Stimulated activated naive CD4-positive, alpha-beta T cell treated with Interleukin-2 at 50 U/mL for 16 hours (primary cell): ENCODE data around the gene ANKRD11.

Experiments
- DNase-seq: peaks from one replicate; lab custom pipeline; 2025; lab: John Stamatoyannopoulos, UW

The ANKRD11 gene

DNA sequence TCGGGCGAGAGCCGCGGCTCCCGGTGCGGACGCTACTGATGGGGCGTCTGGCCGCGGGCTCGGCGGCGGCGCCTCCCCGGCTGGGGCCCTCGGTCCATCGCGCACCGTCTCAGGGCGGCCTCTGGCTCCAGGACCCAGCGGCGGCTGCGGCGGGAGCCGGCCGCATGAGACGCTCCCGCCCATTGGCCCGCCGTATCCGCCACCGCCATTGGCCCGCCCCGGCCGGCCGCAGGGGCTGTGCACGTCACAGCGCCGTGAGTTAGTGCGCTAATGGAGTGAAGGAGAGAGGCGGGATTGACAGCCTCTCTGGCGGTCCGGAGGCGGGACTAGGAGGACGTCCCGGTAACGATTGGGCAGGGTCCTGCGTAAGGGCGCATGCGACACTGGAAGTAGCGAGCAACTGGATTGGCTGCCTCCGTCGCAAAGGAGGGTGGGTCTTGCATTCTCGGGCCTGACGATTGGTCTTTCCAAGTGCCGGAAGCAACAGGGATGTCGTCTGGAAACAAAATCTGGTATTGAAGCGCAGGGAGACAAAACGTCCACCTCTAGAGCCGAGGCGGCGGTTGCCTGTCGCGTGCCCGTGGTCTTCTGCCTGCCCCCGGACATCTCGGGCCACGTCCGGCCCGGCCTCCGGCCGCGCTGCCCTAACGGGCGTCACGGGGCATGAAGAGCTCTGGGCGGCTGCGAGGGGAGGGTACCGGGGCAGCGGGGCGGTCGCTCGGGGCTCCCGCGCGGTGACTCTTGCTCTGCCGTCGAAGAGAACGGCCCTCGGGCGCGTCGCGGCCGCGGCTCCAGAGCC, at the start of gene ANKRD11:
Gene ANKRD11, minus strand, starts transcription at position 123 of the 799 bp plus-strand sequence. CDS start 173,542 bp downstream, outside the sequence.
- peak; percentile 99 for DNase-seq

DNA sequence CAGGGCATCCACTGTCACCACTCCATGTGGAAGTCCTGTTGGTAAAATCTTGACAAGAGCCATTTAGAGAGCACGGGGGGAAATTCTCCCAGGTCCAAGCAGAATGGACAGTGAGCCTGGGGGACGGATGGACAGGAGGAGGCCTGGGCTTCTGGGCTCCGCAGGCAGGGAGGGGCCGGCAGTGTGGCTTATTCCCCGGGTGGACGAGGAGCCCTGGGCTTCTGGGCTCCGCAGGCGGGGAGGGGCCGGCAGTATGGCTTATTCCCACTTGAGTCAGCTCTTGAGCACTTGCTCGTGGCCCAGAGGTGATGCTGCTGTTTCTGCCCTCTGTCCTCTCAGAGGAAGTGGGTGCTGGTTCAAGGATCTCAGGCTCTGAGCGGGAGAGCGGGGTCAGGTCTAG, 47.9 kb upstream of the ANKRD11 start:
- no peak for DNase-seq

DNA sequence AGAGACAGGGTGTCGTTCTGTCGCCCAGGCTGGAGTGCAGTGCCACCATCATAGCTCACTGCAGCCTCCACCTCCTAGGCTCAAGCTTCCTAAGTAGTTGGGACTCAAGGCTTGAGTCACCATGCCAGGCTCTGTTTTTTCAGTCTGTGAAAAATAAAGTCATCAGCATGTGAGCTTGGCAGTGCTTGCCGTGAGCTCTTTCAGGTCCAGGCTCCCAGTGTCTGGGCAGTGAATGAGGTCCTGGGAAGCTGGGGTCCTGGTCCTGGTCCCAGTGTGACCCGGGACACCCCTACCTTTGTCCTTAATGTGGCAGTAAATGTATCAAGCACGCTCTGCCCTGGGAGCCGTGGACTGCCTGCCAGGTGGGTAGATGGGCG, 47.2 kb upstream of the ANKRD11 start:
- DNase-seq, result no peak

GRCh38 chr16:89536886-89537548, 46.7 kb upstream of the ANKRD11 start:
- no peak for DNase-seq

DNA sequence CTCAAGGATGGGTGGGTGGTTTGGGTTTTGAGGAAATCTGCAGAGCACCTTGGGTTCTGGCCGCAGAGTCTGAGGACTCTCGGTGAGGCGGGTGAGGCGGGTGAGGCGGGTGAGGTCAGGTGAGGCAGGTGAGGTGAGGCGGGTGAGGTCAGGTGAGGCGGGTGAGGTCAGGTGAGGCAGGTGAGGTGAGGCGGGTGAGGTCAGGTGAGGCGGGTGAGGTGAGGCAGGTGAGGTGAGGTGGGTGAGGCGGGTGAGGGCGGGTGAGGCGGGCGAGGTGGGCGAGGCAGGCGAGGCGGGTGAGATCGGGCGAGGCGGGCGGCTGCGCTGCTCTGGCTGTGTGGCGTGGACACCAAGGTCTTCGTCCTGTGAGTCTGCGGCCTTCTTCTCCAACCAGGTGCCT, 46.0 kb upstream of the ANKRD11 start:
- no peak for DNase-seq

GRCh38 chr16:89534252-89534756, 43.9 kb upstream of the ANKRD11 start:
- DNase-seq, result no peak

DNA sequence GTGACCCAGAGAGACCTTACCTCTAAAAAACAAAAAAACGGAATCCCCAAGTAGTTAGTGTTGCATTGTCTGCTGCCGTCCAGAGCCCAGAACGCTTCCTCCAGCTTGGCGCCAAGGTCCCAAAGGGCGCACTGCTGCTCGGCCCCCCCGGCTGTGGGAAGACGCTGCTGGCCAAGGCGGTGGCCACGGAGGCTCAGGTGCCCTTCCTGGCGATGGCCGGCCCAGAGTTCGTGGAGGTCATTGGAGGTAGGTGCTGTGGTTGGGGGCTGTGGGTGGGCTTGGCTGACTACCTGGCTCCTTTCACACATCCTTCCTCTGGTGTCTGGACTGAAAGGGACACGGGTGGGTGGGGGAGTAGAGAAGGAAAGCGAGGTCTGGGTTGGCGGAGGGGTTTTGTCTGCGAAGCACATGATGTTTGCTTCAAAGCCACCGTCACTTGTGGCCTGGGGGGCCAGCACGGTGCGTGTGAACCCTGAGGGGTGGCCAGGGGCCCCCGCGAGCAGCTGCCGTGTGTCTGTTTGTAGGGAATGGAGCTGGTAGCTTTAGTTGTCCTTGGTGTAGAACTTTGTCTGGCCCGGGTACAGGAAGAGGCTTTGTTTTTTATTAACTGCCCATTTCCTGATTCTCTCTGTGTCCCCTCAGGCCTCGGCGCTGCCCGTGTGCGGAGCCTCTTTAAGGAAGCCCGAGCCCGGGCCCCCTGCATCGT, 41.6 kb upstream of the ANKRD11 start:
- no peak for DNase-seq

GRCh38 chr16:89530401-89531381, 40.3 kb upstream of the ANKRD11 start:
- DNase-seq, result no peak

DNA sequence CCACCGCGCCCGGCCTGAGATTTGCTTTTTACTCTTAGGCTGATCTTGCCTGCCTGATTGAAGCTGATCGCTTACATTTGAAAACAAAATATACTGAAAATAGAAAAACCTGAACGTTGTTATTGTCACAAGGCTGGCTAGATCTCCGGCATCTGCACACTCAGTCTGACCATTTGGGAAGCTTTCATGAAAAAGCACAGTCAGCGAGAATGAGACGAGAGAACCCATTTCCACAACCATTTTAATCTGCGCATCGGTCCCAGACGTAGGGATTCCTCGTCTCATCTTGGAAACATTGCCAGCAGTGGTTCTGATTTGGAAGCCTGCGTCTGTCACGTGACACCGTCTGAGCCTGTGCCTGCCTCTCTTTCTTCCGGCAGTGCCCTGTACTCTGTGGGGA, 38.7 kb upstream of the ANKRD11 start:
- DNase-seq, result no peak

DNA sequence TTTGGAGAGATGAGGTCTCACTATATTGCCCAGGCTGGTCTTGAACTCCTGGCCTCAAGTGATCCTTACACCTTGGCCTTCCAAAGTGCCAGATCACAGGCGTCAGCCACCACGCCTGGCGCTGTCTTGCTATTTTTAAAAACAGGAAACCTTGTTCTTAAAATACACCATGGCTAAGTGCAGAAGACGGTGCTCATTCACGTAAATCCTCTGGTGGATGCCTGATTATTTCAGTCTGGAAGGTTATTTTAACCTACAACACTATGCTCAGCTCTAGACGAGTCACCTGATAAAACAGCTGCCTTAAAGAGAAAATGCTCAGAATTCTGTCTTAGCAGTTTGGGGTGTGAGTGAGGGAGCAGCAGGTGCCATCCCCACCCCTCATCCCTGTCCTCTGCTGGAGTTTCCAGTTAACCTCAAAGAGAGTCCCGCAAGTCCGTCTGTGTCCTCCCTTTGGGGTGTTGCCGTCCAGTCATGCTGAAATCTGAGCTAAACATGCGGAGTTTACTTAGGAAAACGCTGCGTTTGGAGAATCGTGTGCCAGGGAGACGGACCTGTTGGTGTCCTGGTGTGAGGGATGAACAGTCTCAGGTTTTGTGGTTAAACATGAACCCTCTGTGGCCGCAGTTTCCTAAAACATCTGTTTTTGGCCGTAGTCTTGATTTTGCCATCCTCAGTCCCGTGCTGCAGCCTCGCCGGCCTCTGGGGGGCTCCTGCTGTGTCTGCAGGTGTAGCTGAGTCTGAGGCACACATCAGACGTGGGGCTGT, 35.0 kb upstream of the ANKRD11 start:
- no peak for DNase-seq

- DNase-seq, result no peak
Observed at GRCh38 chr16:89523680-89524344, 33.5 kb upstream of the ANKRD11 start.

DNA sequence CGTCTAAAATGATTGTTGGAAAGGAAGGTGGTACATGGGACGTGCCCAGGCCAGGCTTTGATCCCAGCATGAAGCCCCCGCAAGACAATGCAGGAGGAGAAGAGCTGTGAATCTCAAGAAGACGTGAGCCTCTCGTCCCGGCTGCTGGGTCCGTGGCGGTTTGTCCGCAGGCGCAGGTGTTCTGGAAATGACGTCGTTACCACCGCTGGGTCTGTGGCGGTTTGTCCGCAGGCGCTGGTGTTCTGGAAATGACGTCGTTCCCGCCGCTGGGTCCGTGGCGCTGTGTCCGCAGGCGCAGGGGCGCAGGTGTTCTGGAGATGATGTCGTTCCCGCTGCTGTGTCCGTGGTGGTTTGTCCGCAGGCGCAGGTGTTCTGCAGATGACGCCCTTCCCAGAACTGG, 31.9 kb upstream of the ANKRD11 start:
- no peak for DNase-seq

GRCh38 chr16:89519881-89520280, 29.5 kb upstream of the ANKRD11 start:
- DNase-seq, result no peak

- DNase-seq, result no peak
Observed at GRCh38 chr16:89517128-89517527, 26.8 kb upstream of the ANKRD11 start.

DNA sequence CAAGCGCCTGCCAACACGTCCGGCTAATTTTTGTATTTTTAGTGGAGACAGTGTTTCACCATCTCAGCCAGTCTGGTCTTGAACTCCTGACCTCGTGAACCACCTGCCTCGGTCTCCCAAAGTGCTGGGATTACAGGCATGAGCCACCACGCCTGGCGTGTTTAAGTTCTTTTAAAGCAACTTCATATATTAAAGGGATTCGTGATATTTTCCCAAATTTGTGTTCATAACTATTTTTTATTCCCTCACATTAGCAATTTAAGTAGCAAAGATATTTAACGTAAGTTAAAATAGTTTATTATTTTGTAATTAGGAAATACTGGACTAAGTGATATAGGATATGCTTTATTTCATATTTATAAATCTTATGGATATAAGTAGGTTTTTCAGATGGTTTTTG, 22.1 kb upstream of the ANKRD11 start:
- no peak for DNase-seq

DNA sequence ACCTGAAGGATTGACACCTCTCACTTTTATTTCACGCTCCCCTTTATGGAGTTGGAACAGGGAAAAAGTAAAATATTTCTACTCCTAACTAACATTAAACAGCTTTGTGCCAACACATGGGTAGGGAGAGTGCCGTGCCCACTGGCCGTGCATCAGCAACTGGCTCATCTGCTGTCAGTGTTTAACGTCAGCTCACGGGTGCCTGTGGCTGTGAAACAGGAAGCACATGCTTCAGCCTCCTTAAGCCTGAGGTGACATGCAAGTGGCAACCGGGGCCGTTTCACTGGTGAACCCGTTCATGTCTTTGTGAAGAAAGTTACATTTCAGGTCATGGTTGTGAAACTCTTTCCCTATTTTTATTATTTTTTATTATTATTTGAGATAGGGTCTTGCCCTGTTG, 21.0 kb upstream of the ANKRD11 start:
- DNase-seq, result no peak

GRCh38 chr16:89510526-89510925, 20.2 kb upstream of the ANKRD11 start:
- no peak for DNase-seq

DNA sequence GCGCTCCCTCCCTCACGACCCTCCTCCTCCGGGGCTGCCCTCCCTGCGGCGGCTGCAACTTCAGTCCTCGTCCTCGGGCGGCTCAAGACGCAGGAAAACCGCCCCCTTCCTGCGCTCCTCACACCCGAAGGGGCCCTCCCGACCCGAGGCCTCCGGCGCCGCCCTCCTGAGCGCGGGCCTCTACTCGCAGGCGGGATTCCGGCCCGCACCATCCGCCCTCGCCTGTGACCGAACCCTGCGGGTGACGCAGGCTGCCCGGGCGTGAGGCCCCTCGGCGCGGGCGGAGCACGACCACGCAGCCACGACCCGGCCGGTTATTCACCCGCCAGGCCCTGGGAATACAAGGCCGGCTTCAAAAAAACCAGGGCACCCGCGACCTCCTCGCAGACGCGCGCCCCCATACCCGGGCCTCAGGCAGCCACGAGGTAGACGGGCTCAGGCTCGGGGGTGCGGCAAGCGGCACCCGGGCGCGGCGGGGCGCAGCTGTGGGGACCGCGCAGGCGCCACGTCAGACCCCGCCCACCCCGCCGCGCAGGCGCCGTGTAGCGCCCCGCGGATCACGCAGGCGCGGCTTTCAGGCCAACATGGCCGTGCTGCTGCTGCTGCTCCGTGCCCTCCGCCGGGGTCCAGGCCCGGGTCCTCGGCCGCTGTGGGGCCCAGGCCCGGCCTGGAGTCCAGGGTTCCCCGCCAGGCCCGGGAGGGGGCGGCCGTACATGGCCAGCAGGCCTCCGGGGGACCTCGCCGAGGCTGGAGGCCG, 17.7 kb upstream of the ANKRD11 start, which contains the start of gene SPG7:
Gene SPG7, plus strand, starts transcription at position 570 of the 757 bp plus-strand sequence. Its CDS starts 15 bp downstream, at position 585.
- peak; percentile 78 for DNase-seq

- no peak for DNase-seq
Observed at GRCh38 chr16:89507214-89507833, 17.0 kb upstream of the ANKRD11 start.
